Vagina (tissue), 2 donors: ENCODE measurements around the gene TRAF3IP1.

Source experiments
- CTCF ChIP-seq, 3 experiments: fragments of 450-650 bp in 2 of 3; fragments of 200-600 bp in 1 of 3; sonication (generic) in 1 of 3; IDR thresholded peaks; one replicate each; pipeline ENCODE4 v1.5.1; 2017 to 2019; ENCODE audit warnings: antibody characterized with exemption in 3 of 3, mild to moderate bottlenecking in 2 of 3, moderate library complexity in 2 of 3
- POLR2AphosphoS5 ChIP-seq, 2 donors: sonication (generic); formaldehyde crosslinking; IDR thresholded peaks; one replicate each; pipeline ENCODE4 v1.9.0; 2017; ENCODE audit warnings: antibody characterized with exemption in 2 of 2, mild to moderate bottlenecking in 2 of 2, low read depth in 1 of 2; ENCODE audit not compliant: insufficient read depth in 1 of 2

GRCh38 chr2:238423561-238424312, 103.4 kb downstream of the TRAF3IP1 start:
- no peak for TF ChIP-seq CTCF (IDR thresholded peaks at IDR 0.05)
- TF ChIP-seq POLR2AphosphoS5 (IDR thresholded peaks at IDR 0.05; ENCODE audit: insufficient read depth in 1 of 2, low read depth in 1 of 2) = no peak
